Fibroblast of the aortic adventitia (primary cell): ENCODE data around the gene LSP1. TPM values are rescaled to one million over a fixed set of nuclear protein-coding genes. Genes with fewer than 3 reads are reported as not detected.

Experiments used
- DNase-seq: peaks from one replicate; pipeline ENCODE4 v3.0.0-alpha.2; 2010; ENCODE audit warnings: low read depth
- H3K4me3 ChIP-seq: 2 replicates; pipeline ENCODE4 v1.5.1; 2011; ENCODE audit warnings: low read depth, mild to moderate bottlenecking, control low read depth, low read length, moderate library complexity
- CTCF ChIP-seq: IDR thresholded peaks from 2 replicates; pipeline ENCODE4 v1.5.1; 2011; ENCODE audit warnings: mild to moderate bottlenecking, low read length, control low read depth, inconsistent platforms; ENCODE audit not compliant: insufficient read depth
- total RNA-seq: library from RNA; depleted of rRNA; stranded (reverse); fragments of >200 nt; gene quantifications from 2 replicates; pipeline ENCODE4 v1.2.3, GENCODE V29; 2012; ENCODE audit warnings: low replicate concordance

The LSP1 gene
- total RNA-seq, 1 donor = 40.2 TPM

GRCh38 chr11:1853376-1854131 is 670 bp downstream of the LSP1 start:
- TF ChIP-seq CTCF = no peak
- DNase-seq = no peak
- H3K4me3 ChIP-seq = no peak overlapping the region

GRCh38 chr11:1854132-1854948 is 1.5 kb downstream of the LSP1 start:
- DNase-seq = no peak
- TF ChIP-seq CTCF = no peak
- no peak overlapping the region for H3K4me3 ChIP-seq

- no peak for TF ChIP-seq CTCF
These were observed 2.3 kb downstream of the LSP1 start for GRCh38 chr11:1854949-1855885.

DNA sequence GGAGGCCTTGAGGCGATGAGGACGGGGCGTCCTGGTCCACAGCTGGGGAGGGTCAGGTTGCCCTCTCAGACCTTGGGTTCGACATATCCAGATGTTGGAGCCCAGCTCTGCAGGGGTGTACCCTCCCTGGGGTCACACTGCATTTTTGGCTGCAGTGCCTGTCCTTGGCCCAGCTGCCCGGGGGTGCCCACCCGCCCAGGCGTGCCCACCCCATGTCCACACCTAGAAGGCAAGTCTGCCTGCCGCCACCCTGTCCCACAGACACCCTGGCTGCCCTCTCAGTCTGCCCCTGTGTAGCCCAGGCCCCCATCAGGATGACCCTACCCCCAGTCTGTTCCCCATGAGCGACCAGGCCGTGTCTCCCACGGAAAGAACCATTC is 3.0 kb downstream of the LSP1 start:
- no peak for TF ChIP-seq CTCF
- no peak overlapping the region for H3K4me3 ChIP-seq
- no peak for DNase-seq

More at GRCh38 chr11:1854949-1855885, 2.3 kb downstream of the LSP1 start:
- DNase-seq = no peak
- no peak overlapping the region for H3K4me3 ChIP-seq

DNA sequence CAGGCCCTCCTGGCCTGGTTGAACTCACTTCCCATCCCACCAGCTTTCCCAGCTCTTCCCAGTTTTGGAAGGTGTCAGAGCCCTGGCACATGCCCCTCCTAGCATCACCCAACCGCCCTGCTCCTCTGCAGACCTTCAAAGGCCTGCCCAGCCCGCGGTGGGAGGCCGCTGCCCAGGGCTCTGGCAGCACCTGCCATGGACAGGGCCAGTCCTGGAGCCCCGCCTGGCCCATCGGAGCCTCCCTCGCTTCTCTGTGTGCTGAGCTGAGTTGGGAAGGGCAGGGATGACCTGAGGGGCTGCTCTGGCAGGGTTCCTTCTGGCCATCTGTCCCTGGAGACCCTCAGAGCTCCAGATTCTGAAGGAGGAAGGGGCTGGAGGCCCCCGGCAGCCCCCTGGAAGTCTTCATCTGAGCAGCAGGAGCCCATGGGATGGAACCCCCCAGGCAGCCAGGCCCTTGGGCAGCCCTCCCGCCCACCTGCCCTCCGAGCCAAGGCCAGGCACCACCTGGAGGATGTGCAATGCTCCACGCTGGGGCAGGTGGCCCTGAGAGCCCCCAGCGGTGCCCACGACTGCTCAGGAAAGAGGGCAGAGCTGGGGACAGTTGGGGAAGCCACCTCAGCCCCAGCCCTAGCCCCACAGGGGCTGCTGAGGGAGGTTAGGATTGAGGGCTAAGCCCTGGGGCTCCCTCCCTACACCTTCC is 3.6 kb downstream of the LSP1 start:
- TF ChIP-seq CTCF = no peak
- H3K4me3 ChIP-seq = no peak overlapping the region
- no peak for DNase-seq

GRCh38 chr11:1857064-1857463 is 4.2 kb downstream of the LSP1 start:
- H3K4me3 ChIP-seq = no peak overlapping the region
- TF ChIP-seq CTCF = no peak
- DNase-seq = no peak
